SK-N-SH (cell line): ENCODE results near the gene SHROOM1. TPM values are rescaled to one million over a fixed set of nuclear protein-coding genes. Genes with fewer than 3 reads are reported as not detected.

Source experiments
- CTCF ChIA-PET: fragments of 300-600, 350-600 bp; formaldehyde crosslinking; extraction: SDS; loops from one replicate; lab custom pipeline; 2021; lab: Yijun Ruan, JAX
- POLR2A ChIA-PET: fragments of 350-600 bp; sonication (Branson Sonifier 250); formaldehyde crosslinking; extraction: SDS; loops from one replicate; lab custom pipeline; 2020; ENCODE audit warnings: antibody characterized with exemption, inconsistent platforms; lab: Yijun Ruan, JAX
- DNase-seq: peaks from one replicate; pipeline ENCODE4 v3.0.0; 2012
- H2AFZ ChIP-seq: fragments of 200-600 bp; sonication (generic); 2 replicates; pipeline ENCODE4 v1.8.1; 2016; ENCODE audit warnings: antibody characterized with exemption, mild to moderate bottlenecking, low read depth
- H3F3A ChIP-seq: fragments of 200-600 bp; sonication (generic); replicated peaks from 2 replicates; pipeline ENCODE3; 2016; ENCODE audit warnings: antibody characterized with exemption, mild to moderate bottlenecking; ENCODE audit not compliant: insufficient read depth
- H3K27ac ChIP-seq, 2 experiments: fragments of 200-500 bp in 1 of 2; fragments of 200-600 bp in 1 of 2; sonication (Bioruptor generic) in 1 of 2; sonication (generic), shearing (Covaris generic) in 1 of 2; 2 replicates each; pipeline versions ENCODE4 v1.5.1 to v1.6.1; 2014 to 2016; ENCODE audit warnings: low read depth in 2 of 2, inconsistent platforms in 1 of 2, low read length in 1 of 2, mild to moderate bottlenecking in 1 of 2, mixed read lengths in 1 of 2
- H3K27me3 ChIP-seq: fragments of 200-600 bp; sonication (generic), shearing (Covaris generic); 2 replicates; pipeline ENCODE4 v1.6.1; 2016; ENCODE audit warnings: mixed run types; ENCODE audit not compliant: insufficient read depth
- H3K36me3 ChIP-seq, 2 experiments: fragments of 200-500 bp in 1 of 2; fragments of 200-600 bp in 1 of 2; sonication (Bioruptor generic) in 1 of 2; sonication (generic) in 1 of 2; replicated peaks in 1 of 2; 2 replicates each; pipeline versions ENCODE3 to v1.5.1; 2014 to 2016; ENCODE audit warnings: low read length in 1 of 2, mild to moderate bottlenecking in 1 of 2; ENCODE audit not compliant: insufficient read depth in 2 of 2, control insufficient read depth in 1 of 2
- H3K4me1 ChIP-seq, 2 experiments: fragments of 200-500 bp in 1 of 2; fragments of 200-600 bp in 1 of 2; sonication (Bioruptor generic) in 1 of 2; sonication (generic), shearing (Covaris generic) in 1 of 2; 2 replicates each; pipeline versions ENCODE4 v1.5.1 to v1.6.1; 2014 to 2016; ENCODE audit warnings: low read depth in 1 of 2, low read length in 1 of 2, mixed run types in 1 of 2; ENCODE audit not compliant: insufficient read depth in 2 of 2, control insufficient read depth in 1 of 2
- H3K4me2 ChIP-seq: fragments of 200-600 bp; sonication (generic), shearing (Covaris generic); 2 replicates; pipeline ENCODE4 v1.6.1; 2017; ENCODE audit warnings: mixed run types
- H3K4me3 ChIP-seq, 2 experiments: fragments of 200-500 bp in 1 of 2; fragments of 200-600 bp in 1 of 2; sonication (Bioruptor generic) in 1 of 2; sonication (generic), shearing (Covaris generic) in 1 of 2; 2 replicates each; pipeline versions ENCODE4 v1.5.1 to v1.8.1; 2014 to 2016; ENCODE audit warnings: low read depth in 2 of 2, inconsistent platforms in 1 of 2, low read length in 1 of 2, mild to moderate bottlenecking in 1 of 2, mixed read lengths in 1 of 2, moderate library complexity in 1 of 2
- H3K79me2 ChIP-seq: fragments of 200-600 bp; sonication (generic); 2 replicates; pipeline ENCODE4 v1.8.1; 2017; ENCODE audit warnings: mild to moderate bottlenecking; ENCODE audit not compliant: insufficient read depth
- H3K9ac ChIP-seq: fragments of 200-600 bp; sonication (generic); 2 replicates; pipeline ENCODE4 v1.6.1; 2017; ENCODE audit warnings: mixed run types
- H3K9me2 ChIP-seq: fragments of 200-600 bp; sonication (generic); 2 replicates; pipeline ENCODE4 v1.6.1; 2017; ENCODE audit warnings: mixed run types
- H3K9me3 ChIP-seq: fragments of 200-600 bp; sonication (generic); 2 replicates; pipeline ENCODE4 v1.6.1; 2017; ENCODE audit warnings: mixed run types, mild to moderate bottlenecking, moderate library complexity
- H4K20me1 ChIP-seq: fragments of 200-600 bp; sonication (generic); 2 replicates; pipeline ENCODE4 v1.6.1; 2017; ENCODE audit warnings: mild to moderate bottlenecking, mixed run types; ENCODE audit not compliant: insufficient read depth
- EZH2phosphoT487 ChIP-seq: fragments of 200-600 bp; sonication (generic); IDR thresholded peaks from 2 replicates; pipeline ENCODE4 v1.6.1; 2017; ENCODE audit warnings: low read depth, mixed run types, mild to moderate bottlenecking, antibody characterized with exemption, moderate library complexity, borderline replicate concordance
- FOSL2 ChIP-seq: IDR thresholded peaks from 2 replicates; pipeline ENCODE4 v1.4.0; 2012; ENCODE audit warnings: low read depth, mild to moderate bottlenecking, moderate library complexity, borderline replicate concordance
- FOXM1 ChIP-seq: IDR thresholded peaks from 2 replicates; pipeline ENCODE4 v1.4.0; 2012; ENCODE audit warnings: low read depth, mild to moderate bottlenecking
- GABPA ChIP-seq: IDR thresholded peaks from 2 replicates; pipeline ENCODE4 v1.4.0; 2012; ENCODE audit warnings: low read depth, mild to moderate bottlenecking
- GATA2 ChIP-seq: sonication (generic); formaldehyde crosslinking; IDR thresholded peaks from 2 replicates; pipeline ENCODE4 v1.5.0; 2020; ENCODE audit warnings: mild to moderate bottlenecking, missing genetic modification reagents
- MEF2A ChIP-seq: IDR thresholded peaks from 2 replicates; pipeline ENCODE4 v1.4.0; 2012; ENCODE audit warnings: low read depth, borderline replicate concordance
- POLR2AphosphoS5 ChIP-seq: IDR thresholded peaks from 2 replicates; pipeline ENCODE4 v1.6.1; 2012; ENCODE audit warnings: low read depth, low read length
- RCOR1 ChIP-seq: fragments of 150-350 bp; IDR thresholded peaks from 2 replicates; pipeline ENCODE4 v1.6.1; 2017; ENCODE audit warnings: antibody characterized with exemption, low read length
- SMC3 ChIP-seq: IDR thresholded peaks from 2 replicates; pipeline ENCODE4 v1.6.1; 2012; ENCODE audit warnings: low read depth, low read length, improper control_type of control experiment
- TAF1 ChIP-seq: IDR thresholded peaks from 2 replicates; pipeline ENCODE4 v1.6.1; 2012; ENCODE audit warnings: low read depth, mild to moderate bottlenecking, low read length, moderate library complexity, borderline replicate concordance
- polyA plus RNA-seq, 3 experiments: library from polyadenylated mRNA; depleted of rRNA; stranded (reverse); fragments of >200 nt; gene quantifications; 2 replicates each; pipeline ENCODE4 v1.2.3, GENCODE V29; 2012
- TF ChIP-seq, protein P1 (sequence below): fragments of 200-600 bp; sonication (generic); IDR thresholded peaks from 2 replicates; pipeline ENCODE4 v1.6.1; 2017; ENCODE audit warnings: antibody characterized with exemption, mild to moderate bottlenecking, moderate library complexity
- TF ChIP-seq, protein P2 (sequence below): IDR thresholded peaks from 2 replicates; pipeline ENCODE4 v1.6.1; 2012; ENCODE audit warnings: mild to moderate bottlenecking, low read depth, low read length, moderate library complexity
- TF ChIP-seq, protein P3 (sequence below): IDR thresholded peaks from 2 replicates; pipeline ENCODE4; 2012
- TF ChIP-seq, protein P4 (sequence below): IDR thresholded peaks from 2 replicates; pipeline ENCODE4 v1.4.0; 2012; ENCODE audit warnings: low read depth

The SHROOM1 gene
- polyA plus RNA-seq, 1 of the 3 experiments (the other 2 are of a cell fraction) = 3.8 TPM

DNA sequence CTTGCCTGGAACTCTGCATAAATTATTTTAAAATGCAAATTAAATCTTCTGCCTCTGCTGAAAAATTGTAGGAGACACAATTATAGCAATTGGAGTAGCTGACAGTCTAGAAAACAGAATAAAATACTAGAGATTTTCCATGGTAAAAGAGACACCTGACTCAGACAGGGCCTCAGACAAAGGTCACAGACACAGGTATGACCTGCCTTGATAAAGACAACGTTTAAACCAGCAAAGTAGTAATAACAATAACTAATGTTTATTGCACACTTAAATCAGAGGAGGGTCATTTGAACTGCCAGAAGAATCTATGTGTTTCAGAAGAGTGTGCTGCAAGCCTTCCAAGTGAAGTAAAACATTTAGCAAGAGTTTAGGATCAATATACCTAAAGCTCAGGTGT, 13.4 kb downstream of the SHROOM1 start (continued):
- TF ChIP-seq, protein P1, sequence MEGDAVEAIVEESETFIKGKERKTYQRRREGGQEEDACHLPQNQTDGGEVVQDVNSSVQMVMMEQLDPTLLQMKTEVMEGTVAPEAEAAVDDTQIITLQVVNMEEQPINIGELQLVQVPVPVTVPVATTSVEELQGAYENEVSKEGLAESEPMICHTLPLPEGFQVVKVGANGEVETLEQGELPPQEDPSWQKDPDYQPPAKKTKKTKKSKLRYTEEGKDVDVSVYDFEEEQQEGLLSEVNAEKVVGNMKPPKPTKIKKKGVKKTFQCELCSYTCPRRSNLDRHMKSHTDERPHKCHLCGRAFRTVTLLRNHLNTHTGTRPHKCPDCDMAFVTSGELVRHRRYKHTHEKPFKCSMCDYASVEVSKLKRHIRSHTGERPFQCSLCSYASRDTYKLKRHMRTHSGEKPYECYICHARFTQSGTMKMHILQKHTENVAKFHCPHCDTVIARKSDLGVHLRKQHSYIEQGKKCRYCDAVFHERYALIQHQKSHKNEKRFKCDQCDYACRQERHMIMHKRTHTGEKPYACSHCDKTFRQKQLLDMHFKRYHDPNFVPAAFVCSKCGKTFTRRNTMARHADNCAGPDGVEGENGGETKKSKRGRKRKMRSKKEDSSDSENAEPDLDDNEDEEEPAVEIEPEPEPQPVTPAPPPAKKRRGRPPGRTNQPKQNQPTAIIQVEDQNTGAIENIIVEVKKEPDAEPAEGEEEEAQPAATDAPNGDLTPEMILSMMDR = no peak
- TF ChIP-seq RCOR1 = no peak

DNA sequence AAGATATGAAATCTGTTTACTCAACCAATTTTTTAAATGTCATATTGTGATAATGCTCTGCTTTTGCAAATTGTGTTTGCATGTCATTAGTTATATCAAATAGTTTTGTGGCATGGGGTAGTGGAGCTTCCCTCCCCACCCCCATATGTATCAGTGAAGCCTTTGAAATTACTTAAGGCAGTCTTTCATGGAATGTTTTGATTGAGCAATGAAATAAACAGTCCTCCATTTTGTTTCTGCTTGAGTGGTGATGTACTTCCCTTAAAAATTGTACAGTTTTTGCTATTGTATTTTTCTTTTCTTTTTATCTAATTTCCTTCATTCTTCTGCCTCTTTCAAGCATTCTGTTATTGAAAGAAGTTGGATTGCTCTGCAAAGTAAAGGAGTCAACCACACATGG, 13.9 kb downstream of the SHROOM1 start:
- no peaks in the 10 kb centered on the region for H3K9me3 ChIP-seq
- no peaks in the 10 kb centered on the region for H3K9me2 ChIP-seq
- POLR2A ChIA-PET = no interaction called here
- H2AFZ ChIP-seq = no peak overlapping the region
- no peaks in the 10 kb centered on the region for H3K36me3 ChIP-seq
- TF ChIP-seq EZH2phosphoT487 (no peak), RCOR1 (no peak), POLR2AphosphoS5 (no peak), TAF1 (no peak), MEF2A (no peak), GABPA (no peak), FOSL2 (no peak), GATA2 (CRISPR knock-in tag) (no peak), FOXM1 (no peak), SMC3 (no peak)
- TF ChIP-seq, protein P2, sequence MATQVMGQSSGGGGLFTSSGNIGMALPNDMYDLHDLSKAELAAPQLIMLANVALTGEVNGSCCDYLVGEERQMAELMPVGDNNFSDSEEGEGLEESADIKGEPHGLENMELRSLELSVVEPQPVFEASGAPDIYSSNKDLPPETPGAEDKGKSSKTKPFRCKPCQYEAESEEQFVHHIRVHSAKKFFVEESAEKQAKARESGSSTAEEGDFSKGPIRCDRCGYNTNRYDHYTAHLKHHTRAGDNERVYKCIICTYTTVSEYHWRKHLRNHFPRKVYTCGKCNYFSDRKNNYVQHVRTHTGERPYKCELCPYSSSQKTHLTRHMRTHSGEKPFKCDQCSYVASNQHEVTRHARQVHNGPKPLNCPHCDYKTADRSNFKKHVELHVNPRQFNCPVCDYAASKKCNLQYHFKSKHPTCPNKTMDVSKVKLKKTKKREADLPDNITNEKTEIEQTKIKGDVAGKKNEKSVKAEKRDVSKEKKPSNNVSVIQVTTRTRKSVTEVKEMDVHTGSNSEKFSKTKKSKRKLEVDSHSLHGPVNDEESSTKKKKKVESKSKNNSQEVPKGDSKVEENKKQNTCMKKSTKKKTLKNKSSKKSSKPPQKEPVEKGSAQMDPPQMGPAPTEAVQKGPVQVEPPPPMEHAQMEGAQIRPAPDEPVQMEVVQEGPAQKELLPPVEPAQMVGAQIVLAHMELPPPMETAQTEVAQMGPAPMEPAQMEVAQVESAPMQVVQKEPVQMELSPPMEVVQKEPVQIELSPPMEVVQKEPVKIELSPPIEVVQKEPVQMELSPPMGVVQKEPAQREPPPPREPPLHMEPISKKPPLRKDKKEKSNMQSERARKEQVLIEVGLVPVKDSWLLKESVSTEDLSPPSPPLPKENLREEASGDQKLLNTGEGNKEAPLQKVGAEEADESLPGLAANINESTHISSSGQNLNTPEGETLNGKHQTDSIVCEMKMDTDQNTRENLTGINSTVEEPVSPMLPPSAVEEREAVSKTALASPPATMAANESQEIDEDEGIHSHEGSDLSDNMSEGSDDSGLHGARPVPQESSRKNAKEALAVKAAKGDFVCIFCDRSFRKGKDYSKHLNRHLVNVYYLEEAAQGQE = no peak
- TF ChIP-seq, protein P3, sequence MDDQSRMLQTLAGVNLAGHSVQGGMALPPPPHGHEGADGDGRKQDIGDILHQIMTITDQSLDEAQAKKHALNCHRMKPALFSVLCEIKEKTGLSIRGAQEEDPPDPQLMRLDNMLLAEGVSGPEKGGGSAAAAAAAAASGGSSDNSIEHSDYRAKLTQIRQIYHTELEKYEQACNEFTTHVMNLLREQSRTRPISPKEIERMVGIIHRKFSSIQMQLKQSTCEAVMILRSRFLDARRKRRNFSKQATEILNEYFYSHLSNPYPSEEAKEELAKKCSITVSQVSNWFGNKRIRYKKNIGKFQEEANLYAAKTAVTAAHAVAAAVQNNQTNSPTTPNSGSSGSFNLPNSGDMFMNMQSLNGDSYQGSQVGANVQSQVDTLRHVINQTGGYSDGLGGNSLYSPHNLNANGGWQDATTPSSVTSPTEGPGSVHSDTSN = no peak
- TF ChIP-seq, protein P4, sequence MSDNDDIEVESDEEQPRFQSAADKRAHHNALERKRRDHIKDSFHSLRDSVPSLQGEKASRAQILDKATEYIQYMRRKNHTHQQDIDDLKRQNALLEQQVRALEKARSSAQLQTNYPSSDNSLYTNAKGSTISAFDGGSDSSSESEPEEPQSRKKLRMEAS = no peak
- TF ChIP-seq, all 33 proteins: peak for 0
- Histone ChIP-seq H3F3A (peaks cover 20% of the 10 kb centered on the region), H4K20me1 (no peaks in the 10 kb centered on the region), H3K9ac (no peak overlapping the region), H3K4me1 (peaks cover 0 to 2% of the 10 kb centered on the region in 2 experiments; a peak in 2 of 4 replicates), H3K27me3 (no peaks in the 10 kb centered on the region), H3K27ac (no peak overlapping the region), H3K4me3 (no peak overlapping the region), H3K4me2 (no peak overlapping the region), H3K79me2 (no peaks in the 10 kb centered on the region)
- CTCF ChIA-PET = interaction anchor here (1.6 to 5.7 kb wide), 5 partner anchors 15 to 290 kb away, joined by 5 to 105 read pairs (median 9); partner anchors contain the start of genes CCNI2 and SHROOM1
- no peak for DNase-seq
